ENCODE data around the gene MMP11. TPM values are rescaled to one million over a fixed set of nuclear protein-coding genes. Genes with fewer than 3 reads are reported as not detected.

The MMP11 gene
- total RNA-seq, 1 donor from 2014 or later, result 12.2 TPM

- H3K9me3 Mint-ChIP-seq (ENCODE audit: unreplicated experiment), result no peaks in the 10 kb centered on the region
- DNase-seq (ENCODE audit: low read depth) (no peak), FAIRE-seq (no peak)
- Histone ChIP-seq H3K9ac (ENCODE audit: low read length) (no peak overlapping the region), H3K4me3 (ENCODE audit: insufficient read depth, low read depth, low read length) (no peak overlapping the region), H3K36me3 (ENCODE audit: insufficient read depth, low read length) (no peaks in the 10 kb centered on the region), H3K27me3 (ENCODE audit: insufficient read depth, low read length) (no peaks in the 10 kb centered on the region), H3K4me2 (ENCODE audit: low read length) (no peak overlapping the region), H2AFZ (ENCODE audit: low read depth, low read length) (no peak overlapping the region), H3K4me1 (ENCODE audit: insufficient read depth, low read length) (peaks cover 7% of the 10 kb centered on the region), H3K9me3 (ENCODE audit: insufficient read depth, low read depth, low read length) (no peaks in the 10 kb centered on the region), H3K79me2 (ENCODE audit: insufficient read depth, low read length) (no peaks in the 10 kb centered on the region), H3K27ac (ENCODE audit: low read depth, low read length) (no peak overlapping the region), H4K20me1 (ENCODE audit: insufficient read depth, low read length) (peaks cover 3% of the 10 kb centered on the region)
- peak overlapping the region; percentile 66 for H3K4me3 Mint-ChIP-seq (ENCODE audit: unreplicated experiment)
- peaks cover 21% of the 10 kb centered on the region for H3K27me3 Mint-ChIP-seq (ENCODE audit: low read depth, unreplicated experiment)
- peaks cover 18% of the 10 kb centered on the region for H3K4me1 Mint-ChIP-seq (ENCODE audit: low read depth, unreplicated experiment)
- peak overlapping the region; percentile 77 for H3K27ac Mint-ChIP-seq (ENCODE audit: unreplicated experiment)
- H3K36me3 Mint-ChIP-seq (ENCODE audit: low read depth, unreplicated experiment), result no peaks in the 10 kb centered on the region
- no peak for TF ChIP-seq CTCF (IDR thresholded peaks at IDR 0.05; ENCODE audit: insufficient read depth, low read depth, low read length)
- no peak for TF ChIP-seq EZH2 (IDR thresholded peaks at IDR 0.05; ENCODE audit: insufficient read depth, low read length)
These were observed 1.7 kb downstream of the MMP11 start for GRCh38 chr22:23774114-23774921.

- TF ChIP-seq EZH2 (IDR thresholded peaks at IDR 0.05; ENCODE audit: insufficient read depth, low read length), result no peak
- no peak for TF ChIP-seq CTCF (IDR thresholded peaks at IDR 0.05; ENCODE audit: insufficient read depth, low read depth, low read length)
- no peak for FAIRE-seq
- no peaks in the 10 kb centered on the region for H3K9me3 Mint-ChIP-seq (ENCODE audit: unreplicated experiment)
- no peaks in the 10 kb centered on the region for H3K36me3 ChIP-seq (ENCODE audit: insufficient read depth, low read length)
- H3K27ac Mint-ChIP-seq (ENCODE audit: unreplicated experiment), result peak overlapping the region; percentile 77
- peaks cover 3% of the 10 kb centered on the region for H4K20me1 ChIP-seq (ENCODE audit: insufficient read depth, low read length)
- no peak overlapping the region for H3K4me3 ChIP-seq (ENCODE audit: insufficient read depth, low read depth, low read length)
- H3K4me2 ChIP-seq (ENCODE audit: low read length), result no peak overlapping the region
- no peaks in the 10 kb centered on the region for H3K27me3 ChIP-seq (ENCODE audit: insufficient read depth, low read length)
- H3K27me3 Mint-ChIP-seq (ENCODE audit: low read depth, unreplicated experiment), result peaks cover 25% of the 10 kb centered on the region
- no peaks in the 10 kb centered on the region for H3K79me2 ChIP-seq (ENCODE audit: insufficient read depth, low read length)
- H3K4me1 ChIP-seq (ENCODE audit: insufficient read depth, low read length), result peaks cover 7% of the 10 kb centered on the region
- no peak overlapping the region for H2AFZ ChIP-seq (ENCODE audit: low read depth, low read length)
- peaks cover 18% of the 10 kb centered on the region for H3K4me1 Mint-ChIP-seq (ENCODE audit: low read depth, unreplicated experiment)
- H3K9me3 ChIP-seq (ENCODE audit: insufficient read depth, low read depth, low read length), result no peaks in the 10 kb centered on the region
- peak; percentile 65 for DNase-seq (ENCODE audit: low read depth)
- H3K4me3 Mint-ChIP-seq (ENCODE audit: unreplicated experiment), result peak overlapping the region; percentile 66
- peaks cover 6% of the 10 kb centered on the region for H3K36me3 Mint-ChIP-seq (ENCODE audit: low read depth, unreplicated experiment)
- no peak overlapping the region for H3K9ac ChIP-seq (ENCODE audit: low read length)
- no peak overlapping the region for H3K27ac ChIP-seq (ENCODE audit: low read depth, low read length)
These were observed 2.3 kb downstream of the MMP11 start for GRCh38 chr22:23774922-23775436.

All from astrocyte (in vitro differentiated cells and primary cell).